Activated T-cell treated with anti-CD3 and anti-CD28 coated beads, Interleukin-2, amount 50 U/mL, for 48 hours (primary cell): Measurements from ENCODE around the gene FRMPD1.

Experiments used
- DNase-seq, 2 experiments: peaks; one replicate each; pipeline ENCODE4 v3.0.0-alpha.2; 2020

FRMPD1 gene

GRCh38 chr9:37787059-37787458, 136.3 kb downstream of the FRMPD1 start:
- no peak for DNase-seq

DNA sequence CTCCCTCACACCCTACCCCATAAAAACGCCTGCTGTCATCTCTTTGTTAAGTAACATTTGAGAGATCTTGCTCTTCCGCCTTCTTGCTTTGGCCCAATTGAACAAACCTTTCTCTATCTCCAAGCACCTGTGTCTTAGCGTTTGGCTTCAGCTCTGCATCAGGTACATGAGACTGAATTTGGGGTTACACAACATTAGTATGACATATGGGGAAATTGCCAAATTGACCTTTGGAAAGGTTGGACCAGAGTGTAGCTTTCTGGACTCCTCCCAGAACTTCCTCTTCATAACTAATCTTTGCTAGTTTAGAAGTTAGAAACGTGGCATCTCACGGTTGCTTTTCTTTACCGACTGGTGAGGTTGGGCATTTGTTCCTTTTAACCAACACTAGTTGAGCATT, 137.6 kb downstream of the FRMPD1 start:
- DNase-seq = no peak

DNA sequence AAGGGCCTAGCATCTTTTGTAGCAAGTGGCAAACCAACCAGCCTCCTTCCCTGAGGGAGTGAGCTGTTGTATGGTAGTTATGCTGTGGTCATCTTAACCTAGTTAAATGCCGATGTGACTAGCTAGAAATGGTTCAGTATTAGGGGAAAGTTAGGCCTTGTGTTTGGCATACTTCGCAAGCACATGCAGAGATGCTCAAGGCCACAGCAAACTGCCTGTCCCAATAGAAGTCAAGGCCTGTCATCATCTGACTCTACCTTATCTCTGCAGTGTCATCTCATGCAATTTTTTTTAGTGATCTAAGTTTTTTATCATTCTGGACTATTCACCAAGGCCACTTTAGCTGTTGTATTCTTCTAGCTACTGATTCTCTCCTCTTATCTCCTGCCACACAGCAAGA, 139.3 kb downstream of the FRMPD1 start:
- no peak for DNase-seq

GRCh38 chr9:37792122-37792521, 141.4 kb downstream of the FRMPD1 start:
- no peak for DNase-seq

- DNase-seq = no peak
Observed at GRCh38 chr9:37796232-37796631, 145.5 kb downstream of the FRMPD1 start.
